Caco-2 (cell line): ENCODE data around the gene NPTN. TPM values are rescaled to one million over a fixed set of nuclear protein-coding genes. Genes with fewer than 3 reads are reported as not detected.

Experiments used
- BruUV-seq: library from RNA; stranded (reverse); fragments of 400-500 nt; replicated peaks from 2 replicates; lab custom pipeline; 2021; lab: Mats Ljungman, UMichigan
- CTCF ChIA-PET: fragments of 300-600 bp; sonication (Branson Sonifier 250); formaldehyde crosslinking; loops from one replicate; lab custom pipeline; 2022; ENCODE audit warnings: antibody characterized with exemption; lab: Charles Lee
- POLR2A ChIA-PET: fragments of 300-600 bp; sonication (Branson Sonifier 250); formaldehyde crosslinking; loops from one replicate; lab custom pipeline; 2022; ENCODE audit warnings: antibody characterized with exemption; lab: Charles Lee
- DNase-seq, 2 experiments: peaks; one replicate each; pipeline versions ENCODE4 v3.0.0 to v3.0.0-alpha.2; 2020 to 2022
- H3K27me3 ChIP-seq: replicated peaks from 2 replicates; pipeline ENCODE4 v1.6.0; 2011; ENCODE audit warnings: low read length; ENCODE audit not compliant: control insufficient read depth, insufficient read depth
- H3K36me3 ChIP-seq: 2 replicates; pipeline ENCODE4 v1.5.1; 2011; ENCODE audit warnings: low read length; ENCODE audit not compliant: control insufficient read depth, insufficient read depth
- H3K4me1 ChIP-seq: fragments of 250-450 bp; sonication (Bioruptor Pico); 2 replicates; pipeline ENCODE4 v1.5.1; 2020; ENCODE audit warnings: mild to moderate bottlenecking
- H3K4me3 ChIP-seq: 2 replicates; pipeline ENCODE4 v1.5.1; 2011; ENCODE audit warnings: low read depth, mild to moderate bottlenecking, control low read depth, low read length
- H3K9me3 ChIP-seq: fragments of 250-450 bp; sonication (Bioruptor Pico); 2 replicates; pipeline ENCODE4 v1.5.1; 2020; ENCODE audit warnings: mild to moderate bottlenecking, moderate library complexity
- H3K27ac Mint-ChIP-seq: one replicate; pipeline ENCODE4 v1.8.0; 2022; ENCODE audit warnings: mixed read lengths; ENCODE audit not compliant: unreplicated experiment
- H3K27me3 Mint-ChIP-seq: one replicate; pipeline ENCODE4 v1.8.0; 2022; ENCODE audit warnings: mixed read lengths; ENCODE audit not compliant: insufficient read depth, unreplicated experiment
- H3K36me3 Mint-ChIP-seq: one replicate; pipeline ENCODE4 v1.8.0; 2022; ENCODE audit warnings: mild to moderate bottlenecking, mixed read lengths; ENCODE audit not compliant: insufficient read depth, unreplicated experiment
- H3K4me1 Mint-ChIP-seq: one replicate; pipeline ENCODE4 v1.8.0; 2022; ENCODE audit warnings: low read depth, mixed read lengths; ENCODE audit not compliant: unreplicated experiment
- H3K4me3 Mint-ChIP-seq: one replicate; pipeline ENCODE4 v1.8.0; 2022; ENCODE audit warnings: mild to moderate bottlenecking, moderate library complexity, mixed read lengths; ENCODE audit not compliant: unreplicated experiment
- H3K9me3 Mint-ChIP-seq: one replicate; pipeline ENCODE4 v1.8.0; 2022; ENCODE audit warnings: mixed read lengths; ENCODE audit not compliant: unreplicated experiment
- intact Hi-C: fragments of 100-400 bp; cut with micrococcal nuclease; formaldehyde crosslinking; loops from one replicate; pipeline ENCODE4 v1.10.0; 2022; ENCODE audit not compliant: unreplicated experiment
- total RNA-seq: library from RNA; stranded (reverse); gene quantifications from 2 replicates; pipeline ENCODE4 v1.2.3, GENCODE V29; 2022
- TF ChIP-seq, protein P1 (sequence below), 2 experiments: fragments of 200-600 bp in 1 of 2; IDR thresholded peaks; 1 replicate in 1 of 2; 2 replicates in 1 of 2; pipeline versions ENCODE4 v1.5.1 to v1.8.0; 2011 to 2022; ENCODE audit warnings: antibody characterized with exemption in 1 of 2, control low read depth in 1 of 2, inconsistent platforms in 1 of 2, low read depth in 1 of 2, low read length in 1 of 2, mild to moderate bottlenecking in 1 of 2, moderate library complexity in 1 of 2; ENCODE audit not compliant: insufficient read depth in 1 of 2, severe bottlenecking in 1 of 2, unreplicated experiment in 1 of 2

The NPTN gene
- total RNA-seq, 1 experiment from 2014 or later = 124 TPM

DNA sequence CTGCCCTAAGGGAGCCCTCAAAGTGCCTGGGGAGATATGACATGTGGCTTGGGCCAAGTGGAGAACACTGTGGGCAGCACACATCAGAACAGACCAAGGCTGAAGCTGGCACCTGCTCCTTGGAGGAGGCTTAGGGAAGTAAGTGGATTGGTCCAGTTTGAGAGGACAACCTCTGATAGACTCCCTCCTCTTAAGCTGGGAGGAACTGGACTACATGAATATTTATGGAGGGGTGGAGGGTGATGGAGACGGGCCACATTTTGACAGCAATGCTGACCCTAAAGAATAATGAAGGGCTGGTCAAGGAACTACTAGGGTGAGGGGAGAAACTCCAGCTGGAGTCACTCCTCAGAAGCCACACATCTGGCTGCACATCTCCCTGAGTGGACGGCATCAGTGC is 44.5 kb upstream of the NPTN start:
- ChIA-PET CTCF (interaction anchor here (1.3 to 2.3 kb wide), 3 partner anchors 22 to 41 kb away, joined by 7 to 20 read pairs (median 16); no protein-coding TSS in a partner anchor), POLR2A (no interaction called here)
- Histone ChIP-seq H3K4me1 (no peaks in the 10 kb centered on the region), H3K9me3 (no peaks in the 10 kb centered on the region), H3K4me3 (no peak overlapping the region), H3K27me3 (no peaks in the 10 kb centered on the region), H3K36me3 (no peaks in the 10 kb centered on the region)
- H3K27ac Mint-ChIP-seq = no peak overlapping the region
- TF ChIP-seq, protein P1, sequence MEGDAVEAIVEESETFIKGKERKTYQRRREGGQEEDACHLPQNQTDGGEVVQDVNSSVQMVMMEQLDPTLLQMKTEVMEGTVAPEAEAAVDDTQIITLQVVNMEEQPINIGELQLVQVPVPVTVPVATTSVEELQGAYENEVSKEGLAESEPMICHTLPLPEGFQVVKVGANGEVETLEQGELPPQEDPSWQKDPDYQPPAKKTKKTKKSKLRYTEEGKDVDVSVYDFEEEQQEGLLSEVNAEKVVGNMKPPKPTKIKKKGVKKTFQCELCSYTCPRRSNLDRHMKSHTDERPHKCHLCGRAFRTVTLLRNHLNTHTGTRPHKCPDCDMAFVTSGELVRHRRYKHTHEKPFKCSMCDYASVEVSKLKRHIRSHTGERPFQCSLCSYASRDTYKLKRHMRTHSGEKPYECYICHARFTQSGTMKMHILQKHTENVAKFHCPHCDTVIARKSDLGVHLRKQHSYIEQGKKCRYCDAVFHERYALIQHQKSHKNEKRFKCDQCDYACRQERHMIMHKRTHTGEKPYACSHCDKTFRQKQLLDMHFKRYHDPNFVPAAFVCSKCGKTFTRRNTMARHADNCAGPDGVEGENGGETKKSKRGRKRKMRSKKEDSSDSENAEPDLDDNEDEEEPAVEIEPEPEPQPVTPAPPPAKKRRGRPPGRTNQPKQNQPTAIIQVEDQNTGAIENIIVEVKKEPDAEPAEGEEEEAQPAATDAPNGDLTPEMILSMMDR (IDR thresholded peaks at IDR 0.05; ENCODE audit: insufficient read depth in 1 of 2, low read depth in 1 of 2, low read length in 1 of 2, severe bottlenecking in 1 of 2, unreplicated experiment in 1 of 2) = no peak
- peaks cover 8% of the 10 kb centered on the region for H3K27me3 Mint-ChIP-seq
- no peak for DNase-seq
- no peaks in the 10 kb centered on the region for H3K9me3 Mint-ChIP-seq
- no peaks in the 10 kb centered on the region for H3K4me1 Mint-ChIP-seq
- intact Hi-C loops = loop anchor here (1.0 kb wide), 2 partner anchors 23 to 28 kb away; no protein-coding TSS in a partner anchor
- no peaks in the 10 kb centered on the region for H3K36me3 Mint-ChIP-seq
- H3K4me3 Mint-ChIP-seq = no peak overlapping the region
- no TSS peak for BruUV-seq

DNA sequence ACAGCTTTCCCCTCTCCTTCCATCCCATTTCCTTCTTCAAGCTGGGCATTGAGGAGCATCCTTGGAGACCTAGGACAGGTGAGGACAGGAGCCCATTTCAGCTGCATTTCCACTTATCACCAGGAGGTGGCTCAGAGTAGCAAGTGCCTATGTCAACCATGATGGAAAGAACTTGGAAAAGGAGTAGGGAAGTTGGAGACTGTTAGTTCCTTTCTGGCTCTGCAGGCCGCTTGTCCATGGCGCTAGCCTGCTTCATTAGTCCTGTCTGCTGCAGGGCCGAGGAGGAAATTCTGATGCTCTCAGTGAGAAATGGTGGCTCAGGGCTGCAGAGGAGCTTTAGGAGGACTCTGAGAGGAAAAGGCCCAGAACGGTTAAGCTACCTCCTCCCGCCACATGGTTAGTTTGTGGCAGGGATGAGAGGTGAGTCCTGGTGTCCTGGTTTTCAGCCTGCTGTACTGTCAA is 44.0 kb upstream of the NPTN start:
- POLR2A ChIA-PET = no interaction called here
- no peak overlapping the region for H3K4me3 Mint-ChIP-seq
- no TSS peak for BruUV-seq
- Histone ChIP-seq H3K27me3 (no peaks in the 10 kb centered on the region), H3K4me3 (no peak overlapping the region), H3K4me1 (no peaks in the 10 kb centered on the region), H3K36me3 (no peaks in the 10 kb centered on the region), H3K9me3 (no peaks in the 10 kb centered on the region)
- no peaks in the 10 kb centered on the region for H3K4me1 Mint-ChIP-seq
- H3K36me3 Mint-ChIP-seq = no peaks in the 10 kb centered on the region
- CTCF ChIA-PET = interaction anchor here (0.9 to 2.3 kb wide), 4 partner anchors 21 to 41 kb away, joined by 3 to 20 read pairs (median 12); no protein-coding TSS in a partner anchor
- DNase-seq = peak; percentile 69 to 75
- H3K27ac Mint-ChIP-seq = no peak overlapping the region
- peaks cover 8% of the 10 kb centered on the region for H3K27me3 Mint-ChIP-seq
- no peaks in the 10 kb centered on the region for H3K9me3 Mint-ChIP-seq
- TF ChIP-seq, protein P1 (IDR thresholded peaks at IDR 0.05; ENCODE audit: insufficient read depth in 1 of 2, low read depth in 1 of 2, low read length in 1 of 2, severe bottlenecking in 1 of 2, unreplicated experiment in 1 of 2) = peak; percentile 80 to 81
- intact Hi-C loops = loop anchor here (1.0 kb wide), 2 partner anchors 23 to 28 kb away; no protein-coding TSS in a partner anchor

DNA sequence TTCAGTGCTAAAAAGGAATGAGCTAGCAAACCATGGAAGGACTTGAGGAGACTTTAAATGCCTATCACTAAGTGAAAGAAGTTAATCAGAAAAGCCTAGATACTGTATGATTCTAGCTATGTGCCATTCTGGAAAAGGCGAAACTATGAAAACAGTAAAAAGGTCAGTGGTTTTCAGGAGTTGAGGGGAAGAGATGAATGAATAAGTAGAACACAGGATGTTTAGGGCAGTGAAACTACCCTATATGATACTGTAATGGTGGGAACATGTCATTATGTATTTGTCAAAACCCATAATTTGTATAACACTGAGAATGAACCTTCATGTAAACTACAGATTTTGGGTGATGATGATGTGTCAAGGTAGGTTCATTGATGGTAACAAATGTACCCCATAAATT is 41.4 kb upstream of the NPTN start:
- no peaks in the 10 kb centered on the region for H3K36me3 ChIP-seq
- H3K9me3 ChIP-seq = no peaks in the 10 kb centered on the region
- no peak overlapping the region for H3K27ac Mint-ChIP-seq
- H3K9me3 Mint-ChIP-seq = no peaks in the 10 kb centered on the region
- no peaks in the 10 kb centered on the region; the same call in 1 of the 2 replicates for H3K27me3 ChIP-seq
- peaks cover 14% of the 10 kb centered on the region for H3K27me3 Mint-ChIP-seq
- no peaks in the 10 kb centered on the region for H3K4me1 ChIP-seq
- H3K4me1 Mint-ChIP-seq = no peaks in the 10 kb centered on the region
- DNase-seq = no peak
- ChIA-PET POLR2A (no interaction called here), CTCF (interaction anchor here (0.6 kb wide), 1 partner anchor 33 kb away, joined by 3 read pairs; no protein-coding TSS in a partner anchor)
- no peaks in the 10 kb centered on the region for H3K36me3 Mint-ChIP-seq
- H3K4me3 Mint-ChIP-seq = no peak overlapping the region
- TF ChIP-seq, protein P1 (IDR thresholded peaks at IDR 0.05; ENCODE audit: insufficient read depth in 1 of 2, low read depth in 1 of 2, low read length in 1 of 2, severe bottlenecking in 1 of 2, unreplicated experiment in 1 of 2) = no peak
- intact Hi-C loops = no loop called here
- BruUV-seq = no TSS peak
- H3K4me3 ChIP-seq = no peak overlapping the region
